HepG2 (cell line): ENCODE results near the gene FUT4. TPM values are rescaled to one million over a fixed set of nuclear protein-coding genes. Genes with fewer than 3 reads are reported as not detected.

ENCODE experiments used
- ATAD3A ChIP-seq: sonication (generic); formaldehyde crosslinking; IDR thresholded peaks from 2 replicates; pipeline ENCODE4 v1.4.0; 2020; ENCODE audit warnings: missing genetic modification reagents
- HES4 ChIP-seq: sonication (generic); formaldehyde crosslinking; IDR thresholded peaks from 2 replicates; pipeline ENCODE4 v1.9.0; 2021; ENCODE audit warnings: mild to moderate bottlenecking, missing genetic modification reagents, borderline replicate concordance
- IKZF1 ChIP-seq: fragments of 450-650 bp; IDR thresholded peaks from 2 replicates; pipeline ENCODE4 v1.7.1; 2016
- MAFG ChIP-seq: sonication (generic); formaldehyde crosslinking; IDR thresholded peaks from 2 replicates; pipeline ENCODE4 v1.5.1; 2020; ENCODE audit warnings: mild to moderate bottlenecking, missing genetic modification reagents
- NPAS2 ChIP-seq: sonication (generic); formaldehyde crosslinking; IDR thresholded peaks from 2 replicates; pipeline ENCODE4 v1.8.0; 2022; ENCODE audit warnings: mild to moderate bottlenecking, missing genetic modification reagents, borderline replicate concordance
- PCBP2 ChIP-seq: fragments of 200-400 bp; formaldehyde crosslinking; optimal IDR thresholded peaks from 2 replicates; pipeline ENCODE3; 2018; ENCODE audit warnings: low read length, low read depth; ENCODE audit not compliant: poor library complexity, severe bottlenecking
- PHF20 ChIP-seq: sonication (generic); formaldehyde crosslinking; IDR thresholded peaks from 2 replicates; pipeline ENCODE4 v1.5.0; 2020; ENCODE audit warnings: mild to moderate bottlenecking, missing genetic modification reagents
- RXRA ChIP-seq: sonication (generic); formaldehyde crosslinking; IDR thresholded peaks from 2 replicates; pipeline ENCODE4 v1.5.1; 2020; ENCODE audit warnings: missing genetic modification reagents
- SCMH1 ChIP-seq: sonication (generic); formaldehyde crosslinking; IDR thresholded peaks from 2 replicates; pipeline ENCODE4 v1.9.0; 2021; ENCODE audit warnings: missing genetic modification reagents, mild to moderate bottlenecking, borderline replicate concordance
- SRSF9 ChIP-seq: fragments of 200-400 bp; formaldehyde crosslinking; IDR thresholded peaks from 2 replicates; pipeline ENCODE4 v1.6.1; 2018; ENCODE audit warnings: borderline replicate concordance, mild to moderate bottlenecking, low read depth, low read length; ENCODE audit not compliant: insufficient read depth, poor library complexity, severe bottlenecking
- TCF7 ChIP-seq: sonication (generic); IDR thresholded peaks from 2 replicates; pipeline ENCODE4 v1.6.1; 2016; ENCODE audit warnings: antibody characterized with exemption, low read depth
- TGIF2 ChIP-seq: IDR thresholded peaks from 2 replicates; pipeline ENCODE4 v1.6.1; 2016; ENCODE audit warnings: control low read depth, missing compliant biosample characterization
- XRCC5 ChIP-seq: fragments of 200-400 bp; formaldehyde crosslinking; optimal IDR thresholded peaks from 2 replicates; pipeline ENCODE3; 2017; ENCODE audit warnings: mild to moderate bottlenecking, low read length
- ZFY ChIP-seq: sonication (generic); formaldehyde crosslinking; IDR thresholded peaks from 2 replicates; pipeline ENCODE4 v1.4.0; 2020; ENCODE audit warnings: missing genetic modification reagents
- ZNF160 ChIP-seq: sonication (generic); formaldehyde crosslinking; IDR thresholded peaks from 2 replicates; pipeline ENCODE4 v1.8.0; 2022; ENCODE audit warnings: mild to moderate bottlenecking, inconsistent platforms, missing genetic modification reagents
- ZNF276 ChIP-seq: sonication (generic); formaldehyde crosslinking; IDR thresholded peaks from 2 replicates; pipeline ENCODE4 v1.4.0; 2020; ENCODE audit warnings: mild to moderate bottlenecking, low read depth, missing genetic modification reagents
- ZNF33A ChIP-seq: sonication (generic); formaldehyde crosslinking; IDR thresholded peaks from 2 replicates; pipeline ENCODE4 v1.5.1; 2020; ENCODE audit warnings: missing genetic modification reagents, mild to moderate bottlenecking, moderate library complexity, borderline replicate concordance
- ZNF34 ChIP-seq: sonication (generic); formaldehyde crosslinking; IDR thresholded peaks from 2 replicates; pipeline ENCODE4 v1.4.0; 2020; ENCODE audit warnings: mild to moderate bottlenecking, missing genetic modification reagents, borderline replicate concordance
- ZNF562 ChIP-seq: sonication (generic); formaldehyde crosslinking; IDR thresholded peaks from 2 replicates; pipeline ENCODE4 v1.8.0; 2022; ENCODE audit warnings: missing genetic modification reagents, borderline replicate concordance
- ZNF878 ChIP-seq: sonication (generic); formaldehyde crosslinking; IDR thresholded peaks from 2 replicates; pipeline ENCODE4 v1.8.1; 2023; ENCODE audit warnings: mild to moderate bottlenecking, missing genetic modification reagents, moderate library complexity
- ZSCAN31 ChIP-seq: sonication (generic); formaldehyde crosslinking; IDR thresholded peaks from 2 replicates; pipeline ENCODE4 v1.5.0; 2020; ENCODE audit warnings: low read depth, mild to moderate bottlenecking, missing genetic modification reagents
- polyA plus RNA-seq, 8 experiments: library from polyadenylated mRNA; depleted of rRNA in 3 of 8; stranded (reverse) in 7 of 8; unstranded in 1 of 8; fragments of >200 nt; fragmentation: Illumina TruSeq in 4 of 8; extraction: Trizol in 4 of 8; gene quantifications; 2 replicates each; pipeline versions ENCODE4 v1.2.1 to v1.2.3, GENCODE V29; 2011 to 2016; ENCODE audit warnings: low read depth in 4 of 8, missing spikeins in 1 of 8, mixed read lengths in 1 of 8; ENCODE audit not compliant: insufficient read depth in 1 of 8
- total RNA-seq, 5 experiments: library from RNA; depleted of rRNA; stranded (reverse); fragments of >200 nt; fragmentation: Illumina TruSeq; extraction: Trizol; gene quantifications; 2 replicates each; pipeline ENCODE4 v1.2.3, GENCODE V29; 2016; ENCODE audit warnings: low read depth in 1 of 5
- TF ChIP-seq, protein P1 (sequence below): sonication (generic); formaldehyde crosslinking; IDR thresholded peaks from 2 replicates; pipeline ENCODE4 v1.4.0; 2020; ENCODE audit warnings: mild to moderate bottlenecking, missing genetic modification reagents

FUT4 gene
- total and polyA plus RNA-seq, 2 of the 13 experiments (the other 11 are each of a cell fraction or from before 2014, with no cell fraction given): 0.28 to 0.60 TPM

DNA sequence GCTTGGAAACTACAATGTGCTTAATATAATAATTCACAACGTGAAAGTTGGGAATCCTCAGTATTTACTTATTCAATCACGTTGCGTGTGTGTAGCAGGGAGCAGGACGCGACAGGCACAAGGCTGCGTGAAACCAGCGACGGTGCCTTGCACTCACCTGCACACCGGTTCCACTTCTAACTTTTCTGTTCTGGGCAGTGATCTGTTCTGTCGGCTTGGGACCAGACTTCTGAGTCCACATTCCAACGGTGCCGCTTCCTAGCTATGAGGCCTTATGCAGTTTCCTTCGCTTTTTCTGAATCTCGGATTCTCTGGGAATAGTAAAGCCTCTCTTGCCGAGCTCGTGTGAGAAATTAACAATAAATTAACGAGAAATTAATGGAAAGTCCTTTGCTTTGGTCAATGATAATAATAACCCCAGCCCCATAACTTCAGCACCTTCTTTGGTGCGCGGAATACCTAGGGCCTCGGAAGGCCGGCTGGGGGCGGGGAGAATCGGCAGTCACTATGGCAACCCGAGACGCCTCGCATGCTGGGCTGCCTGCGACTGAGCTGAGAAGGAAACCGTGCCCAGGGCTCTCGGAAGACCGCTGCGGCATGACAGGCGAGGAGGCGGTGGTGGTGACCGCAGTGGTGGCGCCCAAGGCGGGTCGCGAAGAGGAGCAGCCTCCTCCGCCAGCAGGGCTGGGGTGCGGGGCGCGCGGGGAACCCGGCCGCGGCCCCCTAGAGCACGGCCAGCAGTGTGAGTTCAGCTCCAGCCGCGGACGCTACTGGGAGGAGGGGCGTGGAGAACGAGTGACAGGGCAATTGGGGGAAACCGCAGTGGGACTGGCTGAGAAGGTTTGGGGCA lies 31.6 kb upstream of the FUT4 start, which contains the start of gene C11orf97 (continued):
- TF ChIP-seq ZNF33A (CRISPR knock-in tag) (no peak), MAFG (CRISPR knock-in tag) (no peak), ZFY (CRISPR knock-in tag) (peak; percentile 49; the same call in 1 of the 2 replicates), TGIF2 (CRISPR knock-in tag) (0 out of 2 replicates have a peak, but pooled peaks have one; percentile 66), ZNF160 (no peak), HES4 (CRISPR knock-in tag) (no peak), ZNF34 (no peak), SRSF9 (no peak), PHF20 (no peak), ZSCAN31 (CRISPR knock-in tag) (no peak), IKZF1 (no peak), ZNF276 (no peak), TCF7 (no peak), SCMH1 (CRISPR knock-in tag) (no peak), NPAS2 (CRISPR knock-in tag) (no peak), RXRA (CRISPR knock-in tag) (no peak), XRCC5 (peak; percentile 65), ZNF562 (no peak), PCBP2 (no peak), ATAD3A (CRISPR knock-in tag) (no peak), ZNF878 (CRISPR knock-in tag) (no peak)
- TF ChIP-seq, protein P1, sequence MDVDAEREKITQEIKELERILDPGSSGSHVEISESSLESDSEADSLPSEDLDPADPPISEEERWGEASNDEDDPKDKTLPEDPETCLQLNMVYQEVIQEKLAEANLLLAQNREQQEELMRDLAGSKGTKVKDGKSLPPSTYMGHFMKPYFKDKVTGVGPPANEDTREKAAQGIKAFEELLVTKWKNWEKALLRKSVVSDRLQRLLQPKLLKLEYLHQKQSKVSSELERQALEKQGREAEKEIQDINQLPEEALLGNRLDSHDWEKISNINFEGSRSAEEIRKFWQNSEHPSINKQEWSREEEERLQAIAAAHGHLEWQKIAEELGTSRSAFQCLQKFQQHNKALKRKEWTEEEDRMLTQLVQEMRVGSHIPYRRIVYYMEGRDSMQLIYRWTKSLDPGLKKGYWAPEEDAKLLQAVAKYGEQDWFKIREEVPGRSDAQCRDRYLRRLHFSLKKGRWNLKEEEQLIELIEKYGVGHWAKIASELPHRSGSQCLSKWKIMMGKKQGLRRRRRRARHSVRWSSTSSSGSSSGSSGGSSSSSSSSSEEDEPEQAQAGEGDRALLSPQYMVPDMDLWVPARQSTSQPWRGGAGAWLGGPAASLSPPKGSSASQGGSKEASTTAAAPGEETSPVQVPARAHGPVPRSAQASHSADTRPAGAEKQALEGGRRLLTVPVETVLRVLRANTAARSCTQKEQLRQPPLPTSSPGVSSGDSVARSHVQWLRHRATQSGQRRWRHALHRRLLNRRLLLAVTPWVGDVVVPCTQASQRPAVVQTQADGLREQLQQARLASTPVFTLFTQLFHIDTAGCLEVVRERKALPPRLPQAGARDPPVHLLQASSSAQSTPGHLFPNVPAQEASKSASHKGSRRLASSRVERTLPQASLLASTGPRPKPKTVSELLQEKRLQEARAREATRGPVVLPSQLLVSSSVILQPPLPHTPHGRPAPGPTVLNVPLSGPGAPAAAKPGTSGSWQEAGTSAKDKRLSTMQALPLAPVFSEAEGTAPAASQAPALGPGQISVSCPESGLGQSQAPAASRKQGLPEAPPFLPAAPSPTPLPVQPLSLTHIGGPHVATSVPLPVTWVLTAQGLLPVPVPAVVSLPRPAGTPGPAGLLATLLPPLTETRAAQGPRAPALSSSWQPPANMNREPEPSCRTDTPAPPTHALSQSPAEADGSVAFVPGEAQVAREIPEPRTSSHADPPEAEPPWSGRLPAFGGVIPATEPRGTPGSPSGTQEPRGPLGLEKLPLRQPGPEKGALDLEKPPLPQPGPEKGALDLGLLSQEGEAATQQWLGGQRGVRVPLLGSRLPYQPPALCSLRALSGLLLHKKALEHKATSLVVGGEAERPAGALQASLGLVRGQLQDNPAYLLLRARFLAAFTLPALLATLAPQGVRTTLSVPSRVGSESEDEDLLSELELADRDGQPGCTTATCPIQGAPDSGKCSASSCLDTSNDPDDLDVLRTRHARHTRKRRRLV: no peak
